IPS-20b (cell line): Measurements from ENCODE around the gene TXNDC11.

Source experiments
- H3K27ac ChIP-seq: one replicate; pipeline ENCODE4 v1.5.1; 2013; ENCODE audit warnings: low read length
- H3K27me3 ChIP-seq: 2 replicates; pipeline ENCODE4 v1.6.1; 2013; ENCODE audit warnings: mild to moderate bottlenecking, low read length, inconsistent platforms; ENCODE audit not compliant: insufficient read depth
- H3K36me3 ChIP-seq: 2 replicates; pipeline ENCODE4 v1.6.1; 2013; ENCODE audit warnings: low read depth, mild to moderate bottlenecking, inconsistent platforms, low read length, moderate library complexity; ENCODE audit not compliant: insufficient read depth
- H3K4me1 ChIP-seq: 2 replicates; pipeline ENCODE4 v1.6.1; 2013; ENCODE audit warnings: mild to moderate bottlenecking, control low read depth, inconsistent platforms, low read length, moderate library complexity; ENCODE audit not compliant: insufficient read depth
- H3K4me3 ChIP-seq: 2 replicates; pipeline ENCODE4 v1.5.1; 2013; ENCODE audit warnings: mild to moderate bottlenecking, low read length, inconsistent platforms
- H3K9ac ChIP-seq: 2 replicates; pipeline ENCODE4 v1.6.1; 2013; ENCODE audit warnings: low read depth, mild to moderate bottlenecking, inconsistent platforms, low read length, moderate library complexity
- H3K9me3 ChIP-seq: 2 replicates; pipeline ENCODE4 v1.6.1; 2013; ENCODE audit warnings: mild to moderate bottlenecking, low read depth, low read length, inconsistent platforms; ENCODE audit not compliant: insufficient read depth

Gene TXNDC11

GRCh38 chr16:11747949-11748403 is 5.3 kb upstream of the TXNDC11 start:
- H3K4me3 ChIP-seq = no peak overlapping the region
- no peak overlapping the region for H3K27ac ChIP-seq
- H3K9ac ChIP-seq = no peak overlapping the region
- H3K4me1 ChIP-seq = no peaks in the 10 kb centered on the region
- no peaks in the 10 kb centered on the region for H3K9me3 ChIP-seq
- H3K27me3 ChIP-seq = no peaks in the 10 kb centered on the region
- peaks cover 36% of the 10 kb centered on the region for H3K36me3 ChIP-seq

GRCh38 chr16:11744075-11744470 is 1.4 kb upstream of the TXNDC11 start:
- Histone ChIP-seq H3K36me3 (peaks cover 1% of the 10 kb centered on the region; the same call in 1 of the 2 replicates), H3K9ac (no peak overlapping the region), H3K4me1 (peaks cover 3% of the 10 kb centered on the region; the same call in 1 of the 2 replicates), H3K27me3 (no peaks in the 10 kb centered on the region), H3K9me3 (no peaks in the 10 kb centered on the region), H3K27ac (no peak overlapping the region), H3K4me3 (no peak overlapping the region)

- Histone ChIP-seq H3K36me3 (no peaks in the 10 kb centered on the region), H3K4me3 (peak overlapping the region; percentile 83), H3K4me1 (peaks cover 3% of the 10 kb centered on the region; the same call in 1 of the 2 replicates), H3K9me3 (no peaks in the 10 kb centered on the region), H3K27me3 (no peaks in the 10 kb centered on the region), H3K27ac (no peak overlapping the region), H3K9ac (peak overlapping the region; percentile 74)
These were observed 834 bp upstream of the TXNDC11 start for GRCh38 chr16:11743308-11744074.

GRCh38 chr16:11742093-11742535 is 543 bp downstream of the TXNDC11 start:
- Histone ChIP-seq H3K4me3 (peak overlapping the region; percentile 83), H3K36me3 (peaks cover 6% of the 10 kb centered on the region; the same call in 1 of the 2 replicates), H3K9me3 (no peaks in the 10 kb centered on the region), H3K4me1 (peaks cover 8% of the 10 kb centered on the region; the same call in 1 of the 2 replicates), H3K27ac (no peak overlapping the region), H3K9ac (peak overlapping the region; percentile 64), H3K27me3 (no peaks in the 10 kb centered on the region)

GRCh38 chr16:11740567-11740966 is 2.1 kb downstream of the TXNDC11 start:
- no peak overlapping the region for H3K4me3 ChIP-seq
- H3K27me3 ChIP-seq = no peaks in the 10 kb centered on the region
- H3K27ac ChIP-seq = no peak overlapping the region
- no peak overlapping the region for H3K9ac ChIP-seq
- H3K36me3 ChIP-seq = peaks cover 10% of the 10 kb centered on the region
- no peaks in the 10 kb centered on the region for H3K9me3 ChIP-seq
- H3K4me1 ChIP-seq = peaks cover 8% of the 10 kb centered on the region; the same call in 1 of the 2 replicates

- no peaks in the 10 kb centered on the region for H3K9me3 ChIP-seq
- no peak overlapping the region for H3K9ac ChIP-seq
- H3K27me3 ChIP-seq = no peaks in the 10 kb centered on the region
- peaks cover 8% of the 10 kb centered on the region; the same call in 1 of the 2 replicates for H3K4me1 ChIP-seq
- H3K27ac ChIP-seq = no peak overlapping the region
- peaks cover 24% of the 10 kb centered on the region for H3K36me3 ChIP-seq
- H3K4me3 ChIP-seq = no peak overlapping the region
These were observed 3.7 kb downstream of the TXNDC11 start for GRCh38 chr16:11738742-11739544.

GRCh38 chr16:11737713-11738112 is 4.9 kb downstream of the TXNDC11 start:
- Histone ChIP-seq H3K4me3 (no peak overlapping the region), H3K36me3 (peaks cover 32% of the 10 kb centered on the region), H3K4me1 (peaks cover 8% of the 10 kb centered on the region; the same call in 1 of the 2 replicates)

GRCh38 chr16:11736903-11737302 is 5.8 kb downstream of the TXNDC11 start:
- Histone ChIP-seq H3K9ac (no peak overlapping the region), H3K27me3 (no peaks in the 10 kb centered on the region), H3K27ac (no peak overlapping the region), H3K36me3 (peaks cover 40% of the 10 kb centered on the region), H3K9me3 (no peaks in the 10 kb centered on the region), H3K4me1 (peaks cover 8% of the 10 kb centered on the region; the same call in 1 of the 2 replicates), H3K4me3 (no peak overlapping the region)

More at GRCh38 chr16:11737713-11738112, 4.9 kb downstream of the TXNDC11 start:
- H3K27me3 ChIP-seq = no peaks in the 10 kb centered on the region
- no peak overlapping the region for H3K9ac ChIP-seq
- H3K9me3 ChIP-seq = no peaks in the 10 kb centered on the region
- no peak overlapping the region for H3K27ac ChIP-seq

- Histone ChIP-seq H3K27ac (no peak overlapping the region), H3K9me3 (no peaks in the 10 kb centered on the region), H3K36me3 (peaks cover 51% of the 10 kb centered on the region), H3K4me1 (0 out of 2 replicates have a peak, but pooled peaks cover 6% of the 10 kb centered on the region), H3K4me3 (no peak overlapping the region), H3K27me3 (no peaks in the 10 kb centered on the region), H3K9ac (no peak overlapping the region)
These were observed 6.9 kb downstream of the TXNDC11 start for GRCh38 chr16:11735787-11736186.

- H3K9me3 ChIP-seq = no peaks in the 10 kb centered on the region
- H3K36me3 ChIP-seq = peaks cover 59% of the 10 kb centered on the region
- H3K4me3 ChIP-seq = no peak overlapping the region
- no peak overlapping the region for H3K27ac ChIP-seq
- no peak overlapping the region for H3K9ac ChIP-seq
- no peaks in the 10 kb centered on the region for H3K27me3 ChIP-seq
- 0 out of 2 replicates have a peak, but pooled peaks cover 6% of the 10 kb centered on the region for H3K4me1 ChIP-seq
These were observed 8.0 kb downstream of the TXNDC11 start for GRCh38 chr16:11734653-11735043.

GRCh38 chr16:11734025-11734652 is 8.5 kb downstream of the TXNDC11 start:
- H3K27ac ChIP-seq = no peak overlapping the region
- no peak overlapping the region for H3K9ac ChIP-seq
- H3K36me3 ChIP-seq = peaks cover 64% of the 10 kb centered on the region
- 0 out of 2 replicates have a peak, but pooled peaks cover 6% of the 10 kb centered on the region for H3K4me1 ChIP-seq
- H3K9me3 ChIP-seq = no peaks in the 10 kb centered on the region
- H3K27me3 ChIP-seq = no peaks in the 10 kb centered on the region
- no peak overlapping the region for H3K4me3 ChIP-seq
